ENCODE measurements around the gene REXO4.
"Not testable (repeated sequence)": the region's sequence is repeated elsewhere in the genome, so short reads cannot be mapped to it uniquely, and the experiment has no call there.

Gene REXO4

DNA sequence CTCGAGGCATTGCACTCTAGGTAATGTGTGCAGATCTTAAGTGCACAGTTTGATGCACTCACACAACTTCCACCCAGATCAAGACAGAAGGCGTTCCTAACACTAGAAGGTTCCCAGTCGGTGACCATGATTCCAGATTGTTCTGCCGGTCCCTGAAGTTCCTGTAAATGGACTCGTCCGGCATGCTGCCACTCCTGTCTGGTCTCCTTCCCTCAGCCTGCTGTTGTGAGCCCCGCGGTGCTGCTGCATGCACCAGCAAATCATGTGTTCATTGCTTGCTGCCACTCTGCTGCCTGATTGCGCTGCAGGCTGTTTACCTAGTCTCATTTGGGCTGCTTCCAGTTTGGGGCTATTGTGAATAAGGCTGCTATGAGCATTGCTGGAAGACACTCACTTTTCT, 30.1 kb downstream of the REXO4 start:
- no peak for DNase-seq (ENCODE audit: low spot score)

DNA sequence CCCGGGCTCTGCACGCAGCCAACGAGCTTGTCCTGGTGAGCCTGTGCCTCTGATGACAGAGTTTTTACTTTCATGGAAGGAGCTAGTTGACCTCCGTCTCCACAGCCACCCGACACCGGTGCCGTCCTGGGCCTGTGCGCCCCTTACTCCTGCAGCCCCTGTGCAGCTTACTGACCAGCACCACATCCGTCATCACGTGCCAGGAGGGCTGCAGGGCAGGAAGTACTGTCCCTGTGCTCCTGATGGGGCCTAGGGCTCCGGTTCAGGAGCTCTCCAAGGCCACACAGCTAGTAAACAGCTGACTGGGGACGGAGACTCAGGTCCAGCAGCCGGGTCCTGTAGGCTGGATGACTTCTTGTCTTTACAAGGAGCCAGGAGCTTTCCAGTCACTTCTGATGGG, 31.5 kb downstream of the REXO4 start:
- DNase-seq (ENCODE audit: low spot score): no peak

DNA sequence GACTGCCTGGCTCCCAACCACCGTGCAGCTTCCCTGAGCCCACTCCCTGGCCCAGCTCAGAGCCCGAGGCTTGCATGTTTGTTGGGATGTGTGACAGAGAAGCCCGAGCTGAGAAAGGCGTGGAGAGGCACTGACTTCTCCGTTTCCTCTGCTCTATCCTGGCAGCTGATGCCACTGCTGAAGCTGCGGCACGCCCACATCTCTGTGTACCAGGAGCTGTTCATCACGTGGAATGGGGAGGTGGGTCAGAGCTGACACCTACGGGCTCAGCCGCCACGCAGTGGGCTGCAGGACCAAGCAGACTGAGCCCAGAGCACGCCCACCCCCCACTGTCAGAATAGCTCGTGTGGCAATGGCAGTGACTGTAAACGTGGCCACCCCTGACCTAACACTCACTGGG, 32.4 kb downstream of the REXO4 start:
- DNase-seq (ENCODE audit: low spot score): no peak

DNA sequence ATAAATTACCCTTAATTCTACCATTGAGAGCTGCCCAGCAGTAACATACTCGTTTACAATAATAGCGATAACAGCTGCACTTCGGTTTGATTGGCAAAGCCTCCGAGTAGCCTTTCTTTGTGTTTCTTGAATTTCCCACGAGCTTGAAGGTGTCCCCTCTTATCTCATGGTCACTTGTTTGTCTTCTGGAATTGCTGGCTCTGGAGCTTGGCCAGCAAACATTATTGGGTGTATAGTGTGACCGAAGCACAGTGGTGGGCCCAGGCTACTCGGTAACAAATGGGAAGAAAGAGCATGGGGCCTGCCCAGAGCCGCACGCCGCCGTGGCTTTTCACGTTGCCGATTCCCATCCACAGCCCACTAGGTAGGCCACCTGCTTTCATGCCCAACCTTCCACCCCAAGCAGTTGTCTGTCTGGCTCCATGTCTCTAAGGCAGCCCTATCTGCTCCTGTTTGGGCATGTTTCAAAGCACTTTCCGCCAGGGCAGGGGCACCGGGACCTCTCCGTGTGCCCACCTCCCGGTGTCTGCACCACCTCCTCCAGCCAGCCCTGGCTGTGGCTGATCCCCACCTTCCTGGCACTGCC, 33.0 kb downstream of the REXO4 start:
- DNase-seq (ENCODE audit: low spot score): no peak

DNA sequence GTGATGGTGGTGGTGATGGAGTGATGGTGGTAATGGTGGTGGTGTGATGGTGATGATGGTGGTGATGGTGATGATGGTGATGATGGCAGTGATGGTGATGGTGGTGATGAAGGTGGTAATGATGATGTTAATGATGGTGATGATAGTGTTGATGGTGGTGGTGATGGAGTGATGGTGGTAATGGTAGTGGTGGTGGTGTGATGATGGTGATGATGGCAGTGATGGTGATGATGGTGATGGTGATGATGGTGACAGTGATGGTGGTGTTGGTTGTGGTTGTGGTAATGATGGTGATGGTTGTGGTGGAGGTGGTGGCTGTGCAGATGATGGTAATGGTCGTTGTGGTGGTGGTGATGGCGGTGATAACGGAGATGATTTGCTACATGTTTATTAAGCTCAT, 34.4 kb downstream of the REXO4 start:
- DNase-seq (ENCODE audit: low spot score): no peak

DNA sequence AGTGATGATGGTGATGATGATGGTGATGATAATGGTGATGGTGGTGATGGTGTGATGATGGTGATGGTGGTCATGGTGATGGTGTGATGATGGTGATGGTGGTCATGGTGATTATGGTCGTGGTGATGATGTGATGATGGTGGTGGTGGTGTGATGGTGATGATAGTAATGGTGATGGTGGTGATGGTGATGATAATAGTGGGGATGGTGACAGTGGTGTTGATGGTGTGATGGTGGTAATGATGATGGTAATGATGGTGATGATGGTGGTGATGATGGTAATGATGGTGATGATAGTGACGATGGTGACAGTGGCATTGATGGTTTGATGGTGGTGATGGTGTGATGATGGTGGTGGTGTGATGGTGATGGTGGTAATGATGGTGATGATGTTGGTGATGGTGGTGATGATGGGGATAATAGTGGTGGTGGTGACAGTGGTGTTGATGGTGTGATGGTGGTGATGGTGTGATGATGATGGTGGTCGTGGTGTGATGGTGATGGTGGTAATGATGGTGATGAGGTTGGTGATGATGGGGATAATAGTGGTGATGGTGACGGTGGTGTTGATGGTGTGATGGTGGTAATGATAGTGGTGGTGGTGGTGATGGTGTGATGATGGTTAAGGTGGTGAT, 35.2 kb downstream of the REXO4 start:
- DNase-seq (ENCODE audit: low spot score): no peak

DNA sequence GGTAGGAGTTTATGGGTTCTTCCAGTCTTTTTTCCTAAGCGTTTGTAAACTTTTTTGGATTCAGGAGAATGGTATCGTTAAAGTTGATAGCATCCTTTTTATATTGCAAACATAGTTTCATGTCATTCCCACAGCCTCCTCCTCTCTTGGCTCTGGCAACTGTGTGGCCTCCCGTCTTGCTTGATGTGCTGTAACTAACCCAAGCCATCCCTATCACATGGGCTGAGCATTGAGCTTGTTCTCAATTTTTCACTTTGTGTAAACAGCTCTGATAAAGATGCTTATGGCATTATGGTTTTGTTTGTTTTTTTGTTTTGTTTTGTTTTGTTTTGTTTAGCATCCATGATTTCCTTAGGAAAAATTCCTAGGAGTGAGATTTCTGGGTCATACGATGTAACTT, 37.1 kb downstream of the REXO4 start:
- DNase-seq (ENCODE audit: low spot score): no peak

DNA sequence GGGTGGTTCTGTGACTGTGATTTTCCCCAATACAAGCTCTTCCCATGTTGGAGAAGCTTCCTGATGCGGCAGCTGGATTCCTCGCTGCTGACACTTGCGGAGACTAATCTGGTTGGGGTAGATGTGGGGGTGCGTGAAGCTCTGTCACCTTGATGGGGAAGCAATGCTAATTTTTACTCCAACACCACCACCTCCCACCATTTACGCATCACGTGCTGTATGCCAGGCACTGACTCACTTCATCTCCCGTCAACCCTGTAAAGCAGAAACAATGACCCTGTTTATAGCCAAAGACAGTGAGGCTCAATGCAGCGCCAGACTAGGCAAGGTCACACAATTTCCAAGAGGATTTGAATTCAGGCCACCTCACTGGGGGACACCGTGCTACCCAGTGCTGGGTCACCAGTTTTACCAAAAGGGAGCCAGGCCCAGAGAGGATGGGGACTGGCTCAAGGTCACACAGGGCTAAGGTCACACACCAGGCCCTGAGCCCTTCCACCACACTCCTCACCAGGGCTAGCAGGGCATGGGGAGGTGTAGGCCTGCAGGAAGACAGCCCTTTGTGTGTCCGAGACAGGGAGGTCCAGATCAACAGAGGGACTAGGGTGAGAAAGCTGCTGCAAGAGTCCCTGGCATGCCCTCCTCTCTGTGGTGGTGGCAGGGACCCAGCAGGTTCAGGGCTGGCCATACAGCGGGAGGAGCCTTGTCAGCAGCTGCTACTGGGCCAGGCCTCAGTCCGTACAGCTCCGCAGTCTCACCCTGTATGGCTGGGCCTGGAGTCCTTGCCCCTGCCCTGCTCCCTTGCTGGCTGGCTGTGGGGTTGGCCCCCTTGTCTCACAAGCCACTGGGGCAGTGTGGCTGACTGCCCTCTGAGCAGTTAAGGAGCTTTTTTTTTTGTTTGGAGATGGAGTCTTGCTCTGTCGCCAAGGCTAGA, 38.4 kb downstream of the REXO4 start:
- peak; percentile 51 for DNase-seq (ENCODE audit: low spot score)

DNA sequence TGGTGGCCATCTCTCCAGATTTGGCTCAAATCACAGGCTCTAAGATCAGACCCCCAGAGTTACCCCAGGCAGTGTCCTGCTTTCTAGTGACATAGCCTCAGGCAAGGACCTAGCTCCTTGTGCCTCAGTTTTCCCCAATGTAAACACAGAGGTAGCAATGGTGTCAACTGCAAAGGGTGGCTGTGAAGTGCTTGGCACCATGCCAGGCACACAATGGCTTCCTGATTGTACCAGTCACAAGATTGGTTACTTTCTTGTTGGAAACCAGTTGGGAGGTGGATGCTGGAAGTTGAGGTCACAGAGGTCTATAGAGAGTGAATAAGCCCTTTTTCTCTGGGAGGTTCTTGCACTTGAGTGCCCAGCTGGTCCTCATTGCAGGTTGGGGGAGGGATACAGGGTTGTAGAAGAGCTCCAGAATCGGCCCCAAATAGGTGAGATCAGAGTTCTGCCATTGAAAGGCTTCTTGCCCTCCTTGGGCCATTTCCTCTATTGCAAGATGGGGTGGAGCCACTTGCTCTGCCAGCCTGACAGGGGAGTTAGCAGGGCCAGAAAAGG, 39.3 kb downstream of the REXO4 start:
- DNase-seq (ENCODE audit: low spot score): no peak

DNA sequence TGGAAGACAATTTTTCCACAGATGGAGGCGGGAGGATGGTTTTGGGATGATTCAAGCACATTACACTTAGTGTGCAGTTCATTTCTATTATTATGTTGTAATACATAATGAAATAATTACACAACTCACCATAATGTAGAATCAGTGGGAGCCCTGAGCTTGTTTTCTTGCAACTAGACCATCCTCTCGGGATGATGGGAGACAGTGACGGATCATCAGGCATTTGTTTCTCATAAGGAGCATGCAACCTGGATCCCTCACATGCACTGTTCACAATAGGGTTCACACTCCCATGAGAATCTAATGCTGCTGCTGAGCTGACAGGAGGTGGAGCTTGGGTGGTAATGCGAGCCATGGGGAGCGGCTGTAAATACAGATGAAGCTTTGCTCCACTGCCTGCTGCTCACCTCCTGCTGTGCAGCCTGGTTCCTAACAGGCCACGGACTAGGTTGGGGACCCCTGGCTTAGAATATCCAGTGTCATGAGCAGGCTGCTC, 40.0 kb downstream of the REXO4 start:
- DNase-seq (ENCODE audit: low spot score): no peak

DNA sequence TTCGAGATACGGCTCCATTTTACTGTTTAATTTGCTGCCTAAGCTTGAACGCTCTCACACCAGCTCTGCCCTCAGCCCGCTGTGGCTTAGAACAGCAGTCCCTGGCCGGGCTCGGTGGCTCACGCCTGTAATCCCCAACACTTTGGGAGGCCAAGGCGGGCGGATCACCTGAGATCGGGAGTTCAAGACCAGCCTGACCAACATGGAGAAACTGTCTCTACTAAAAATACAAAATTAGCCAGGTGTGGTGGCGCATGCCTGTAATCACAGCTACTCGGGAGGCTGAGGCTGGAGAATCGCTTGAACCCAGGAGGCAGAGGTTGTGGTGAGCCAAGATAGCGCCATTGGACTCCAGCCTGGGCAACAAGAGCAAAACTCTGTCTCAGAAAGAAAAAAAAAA, 40.5 kb downstream of the REXO4 start:
- DNase-seq (ENCODE audit: low spot score): not testable (repeated sequence)

DNA sequence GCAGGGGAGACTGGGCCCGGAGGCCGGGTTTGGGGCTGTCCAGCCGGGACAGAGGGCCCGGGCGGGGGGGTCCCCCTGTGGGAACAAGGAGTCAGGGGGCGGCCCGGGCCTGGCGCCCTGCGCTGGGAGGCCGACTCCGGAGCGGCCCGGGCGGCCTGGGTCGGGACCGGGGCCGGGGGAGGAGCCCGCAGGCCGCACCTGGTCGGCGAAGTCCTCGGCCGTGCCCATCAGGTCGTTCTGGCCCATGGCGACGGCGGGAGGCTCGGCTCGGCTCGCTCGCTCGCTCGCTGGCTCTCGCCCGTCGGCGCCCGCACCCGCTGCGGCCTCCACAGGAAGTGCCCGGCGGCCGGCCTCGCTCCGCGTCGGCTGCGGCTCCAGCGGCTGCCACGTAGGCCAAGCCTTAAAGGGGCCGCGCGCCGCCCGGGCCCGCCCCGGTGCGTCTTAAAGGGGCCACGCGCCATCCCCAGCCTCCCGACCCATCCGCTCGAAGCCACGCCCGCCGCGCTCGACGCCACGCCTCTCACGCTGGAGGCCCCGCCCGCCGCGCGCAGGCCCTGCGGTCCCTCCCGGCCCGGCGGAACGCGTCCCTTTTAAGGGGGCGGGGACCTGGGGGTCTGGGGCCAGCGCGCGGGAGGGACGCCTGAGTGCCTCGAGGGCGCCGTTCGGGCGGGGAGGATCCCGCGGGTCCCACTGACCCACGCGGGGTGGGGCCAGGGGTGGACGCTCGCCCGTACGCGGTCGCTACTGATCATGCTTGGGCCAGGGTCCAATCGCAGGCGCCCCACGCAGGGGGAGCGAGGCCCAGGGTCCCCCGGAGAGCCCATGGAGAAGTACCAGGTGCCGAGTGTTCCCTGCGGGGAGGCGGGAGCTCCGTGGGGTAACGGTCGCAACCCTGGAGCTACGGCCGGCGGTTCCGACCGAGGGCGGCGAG, 41.8 kb downstream of the REXO4 start, which contains the start of the genes STKLD1 and SURF4:
STKLD1 (plus strand) TSS at position 643 of the 931 bp plus-strand sequence; CDS start at position 751, 108 bp downstream.
SURF4 (minus strand) TSS at position 337 of the 931 bp plus-strand sequence; CDS start at position 246, 91 bp downstream.
- peak; percentile 98 for DNase-seq (ENCODE audit: low spot score)

DNA sequence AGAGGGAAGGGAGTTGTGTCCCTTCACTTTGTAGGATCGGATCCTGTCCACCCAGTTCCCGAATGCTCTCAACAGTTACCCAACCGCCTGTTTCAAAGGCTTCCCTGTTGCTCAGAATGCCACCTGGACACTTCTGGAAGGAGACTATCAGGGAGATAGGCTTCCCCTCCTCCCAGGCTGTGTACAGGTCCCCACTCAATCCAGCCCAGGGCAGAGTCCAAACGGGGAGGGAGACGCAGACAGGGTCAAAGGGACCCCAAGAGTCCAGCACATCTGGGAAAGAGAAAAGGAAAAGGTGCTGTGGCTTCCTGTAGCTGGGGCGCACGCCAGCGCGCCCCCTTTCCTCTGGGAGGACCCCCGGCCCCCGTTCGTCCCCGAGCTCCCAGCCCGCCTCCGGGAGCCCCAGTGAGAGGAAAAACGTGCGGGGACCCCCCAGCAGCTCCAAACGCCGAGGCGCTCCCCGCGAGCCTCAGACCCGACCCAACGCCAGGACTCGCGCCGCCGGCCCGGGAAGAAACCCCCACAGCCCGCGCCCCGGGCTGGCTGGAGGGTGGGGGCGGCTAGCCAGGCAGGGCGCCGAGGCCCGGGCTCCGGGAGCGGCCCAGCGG, 42.6 kb downstream of the REXO4 start:
- DNase-seq (ENCODE audit: low spot score): no peak

DNA sequence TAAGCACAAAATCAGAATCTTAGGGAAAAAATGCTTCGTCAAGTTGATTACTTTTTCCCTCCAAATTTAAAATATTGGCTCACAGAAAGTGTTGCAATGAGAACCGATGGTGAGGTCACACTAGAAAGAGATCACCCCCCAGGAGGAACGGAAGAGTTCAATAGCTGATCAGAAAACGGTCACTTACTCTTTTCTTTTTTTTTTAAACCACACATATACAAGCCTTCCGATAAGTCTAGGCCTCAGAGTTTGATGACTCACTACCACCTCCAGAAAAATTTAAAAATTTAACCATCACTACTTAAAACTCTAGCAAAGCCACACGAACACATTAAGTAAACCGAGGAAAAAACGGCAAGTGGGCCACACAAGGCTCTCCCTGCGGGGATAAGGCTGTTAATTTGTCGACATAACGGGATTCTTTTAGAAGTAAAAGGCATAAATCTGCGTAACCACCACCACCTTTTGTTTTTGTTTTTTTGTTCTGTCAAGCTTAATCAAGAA, 43.1 kb downstream of the REXO4 start:
- DNase-seq (ENCODE audit: low spot score): no peak

DNA sequence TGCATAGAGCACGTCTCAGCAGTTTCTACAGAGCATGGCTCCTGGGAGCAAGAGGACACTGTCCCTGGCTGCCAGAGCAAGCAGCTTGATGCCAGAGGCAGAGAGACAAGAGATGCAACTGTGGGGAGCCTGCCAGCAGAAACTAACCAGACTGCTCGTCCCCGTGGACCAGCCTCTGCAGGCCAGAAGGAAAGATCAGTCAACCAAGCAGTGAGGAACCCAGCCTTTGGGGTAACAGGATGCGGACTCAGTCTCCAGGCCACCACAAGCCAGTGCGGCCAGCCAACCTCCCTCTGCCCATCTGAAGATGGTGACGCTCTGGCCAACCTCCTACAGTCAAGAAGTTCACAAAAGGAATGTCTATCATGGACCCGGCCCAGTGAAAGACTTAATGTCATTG, 45.7 kb downstream of the REXO4 start:
- DNase-seq (ENCODE audit: low spot score): no peak

DNA sequence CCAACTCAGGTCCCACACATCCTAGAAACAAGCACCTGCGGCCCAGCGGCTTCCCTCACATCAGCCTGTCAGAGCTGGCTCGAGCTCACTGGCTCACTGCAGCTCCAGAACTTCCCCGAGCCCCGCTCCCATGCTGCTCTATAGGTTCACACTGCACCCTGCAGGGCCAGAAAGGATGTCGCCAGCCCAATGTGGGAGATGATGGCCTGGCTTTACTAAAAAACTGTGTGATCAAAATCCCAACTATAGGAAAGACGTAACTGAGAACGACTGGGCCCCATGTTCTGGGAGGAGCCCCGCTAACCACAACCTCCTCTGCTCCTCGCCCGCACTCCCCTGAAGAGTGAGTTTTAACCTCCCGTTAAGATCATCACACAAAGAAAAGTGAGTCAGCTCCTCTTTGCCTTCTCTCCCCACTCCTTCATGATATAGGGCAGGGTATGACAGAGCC, 46.5 kb downstream of the REXO4 start:
- no peak for DNase-seq (ENCODE audit: low spot score)

DNA sequence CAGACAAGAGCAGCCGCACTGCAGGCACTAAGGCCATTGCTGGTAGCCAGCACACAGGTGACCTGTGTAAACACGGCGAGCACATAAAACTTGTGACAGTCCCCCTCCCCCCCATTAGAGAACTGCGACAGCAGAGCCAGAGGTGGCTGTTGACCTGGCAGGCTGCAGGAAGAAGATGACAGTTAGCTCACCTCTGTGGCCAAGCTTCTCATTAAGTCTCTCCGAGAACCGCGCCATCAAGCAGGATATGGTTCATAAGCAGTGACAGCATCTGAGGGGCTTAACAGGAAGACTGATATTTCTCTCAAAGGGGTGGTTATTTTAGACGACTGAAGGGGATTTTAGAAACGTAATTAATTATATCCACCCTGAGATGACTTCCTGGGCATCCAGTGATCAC, 47.1 kb downstream of the REXO4 start:
- DNase-seq (ENCODE audit: low spot score): no peak

DNA sequence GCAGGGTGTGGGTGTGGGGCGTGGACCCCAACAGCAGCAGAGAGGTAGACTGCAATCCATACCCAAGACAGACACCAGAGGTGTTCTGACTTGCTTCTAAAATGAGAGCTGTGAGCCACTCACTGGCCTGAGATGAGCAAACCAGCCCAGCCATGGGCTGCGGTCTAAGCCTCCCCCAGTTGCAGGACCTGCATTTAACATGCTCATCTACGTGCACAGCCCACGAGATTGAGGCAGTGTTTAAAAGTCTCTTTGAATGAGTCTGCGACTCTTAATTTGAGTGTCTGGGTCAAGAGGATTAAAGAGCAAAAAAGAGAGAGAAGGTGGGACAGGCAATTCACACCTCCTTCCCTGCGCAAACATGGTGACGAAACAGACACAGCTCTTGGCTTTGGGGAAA, 47.9 kb downstream of the REXO4 start:
- no peak for DNase-seq (ENCODE audit: low spot score)

DNA sequence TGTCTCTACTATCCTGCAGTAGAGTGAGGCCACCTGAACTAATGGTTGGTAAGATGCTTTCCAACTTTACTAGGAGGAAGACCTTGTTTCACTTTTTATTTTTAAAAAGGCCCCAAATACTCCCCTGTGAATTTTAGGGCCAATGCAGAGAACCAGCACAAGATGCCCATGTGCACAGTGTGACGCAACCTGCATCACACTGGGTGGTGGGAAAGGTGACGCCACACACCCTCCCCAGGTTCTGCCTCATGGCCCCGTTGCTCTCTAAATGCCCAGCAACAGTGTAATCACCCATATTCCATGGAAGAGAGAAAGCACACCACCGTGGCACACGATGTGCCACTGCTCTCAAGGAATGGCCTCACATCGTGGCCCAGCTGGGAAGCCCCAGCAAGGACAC, 48.4 kb downstream of the REXO4 start:
- DNase-seq (ENCODE audit: low spot score): no peak

DNA sequence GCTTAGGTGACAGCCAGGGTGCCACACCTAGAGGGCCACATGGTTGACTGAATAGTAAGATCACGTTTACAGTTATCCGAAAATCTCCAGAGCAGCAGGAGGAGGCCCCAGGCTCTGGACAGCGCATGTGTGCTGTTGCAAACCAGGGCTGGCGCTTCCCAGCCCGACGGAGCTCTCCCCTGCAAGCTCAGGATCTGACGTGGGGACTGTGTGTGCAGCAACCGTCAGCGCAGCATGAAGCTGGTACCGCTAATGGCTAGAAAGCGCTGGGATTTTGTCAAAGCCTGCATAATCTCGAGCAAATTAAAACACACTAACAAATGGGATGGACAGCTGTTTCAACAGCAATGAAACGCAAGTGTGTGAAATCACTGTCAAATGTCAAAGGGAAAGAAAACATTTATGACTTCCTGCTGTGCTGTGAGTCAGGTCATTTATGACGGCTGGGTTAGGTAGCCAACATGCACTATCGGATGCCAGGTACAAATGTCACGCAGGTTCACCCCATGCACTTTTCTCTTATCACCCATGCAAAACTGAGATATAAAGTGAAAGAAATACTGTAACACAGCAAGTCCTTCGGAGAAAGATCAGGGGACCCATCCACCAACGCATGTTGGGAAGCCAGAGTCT, 49.4 kb downstream of the REXO4 start:
- peak; percentile 63 for DNase-seq (ENCODE audit: low spot score)

All from Ammon's horn (tissue), 1 donor.